GM12891 (cell line): ENCODE measurements around the gene SF3B3.

Source experiments
- POLR2A ChIP-seq: IDR thresholded peaks from 2 replicates; pipeline ENCODE4 v1.6.1; 2011; ENCODE audit warnings: low read depth, low read length, control low read depth
- POLR2AphosphoS5 ChIP-seq: IDR thresholded peaks from 2 replicates; pipeline ENCODE4 v1.6.1; 2011; ENCODE audit warnings: low read depth, low read length, control low read depth
- POU2F2 ChIP-seq: IDR thresholded peaks from 2 replicates; pipeline ENCODE4 v1.6.1; 2011; ENCODE audit warnings: low read depth, mild to moderate bottlenecking, control low read depth, low read length, moderate library complexity
- SPI1 ChIP-seq: IDR thresholded peaks from 2 replicates; pipeline ENCODE4 v1.6.1; 2011; ENCODE audit warnings: low read depth, low read length, control low read depth
- TAF1 ChIP-seq: IDR thresholded peaks from 2 replicates; pipeline ENCODE4 v1.6.1; 2011; ENCODE audit warnings: low read depth, low read length, control low read depth

DNA sequence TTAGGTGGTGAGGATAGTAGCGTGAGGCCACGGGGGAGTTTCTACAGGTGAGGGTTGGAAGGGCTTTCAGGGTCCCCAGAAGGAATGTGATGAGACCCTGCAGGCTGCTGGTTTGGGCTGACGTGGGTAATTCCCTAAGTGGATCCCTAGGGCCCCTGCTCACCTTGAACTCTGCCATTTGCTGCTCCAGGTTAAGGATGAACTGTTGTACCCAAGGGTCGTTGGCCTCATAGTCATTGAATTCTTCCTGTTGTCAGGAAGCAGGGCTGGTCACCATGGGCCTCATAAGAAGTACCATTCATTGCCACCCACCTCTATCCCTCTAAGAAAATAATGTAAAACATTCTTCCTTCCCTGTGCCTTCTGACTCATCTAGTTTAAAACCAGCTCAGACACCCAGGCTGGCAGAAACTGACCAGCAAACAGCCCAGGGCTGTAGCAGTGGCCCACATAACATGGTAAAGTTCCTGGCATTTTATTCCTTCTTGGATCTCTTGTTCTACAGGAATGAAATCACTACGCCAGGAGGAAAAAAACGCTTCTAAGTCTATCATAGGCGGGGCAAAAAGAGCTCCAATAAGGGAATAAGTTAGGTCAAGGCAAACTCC lies 41.6 kb upstream of the SF3B3 start:
- TF ChIP-seq SPI1 (no peak), POLR2A (no peak), TAF1 (no peak), POLR2AphosphoS5 (no peak), POU2F2 (no peak)
